IPS-NIHi11 (cell line): ENCODE data around the gene MRPL33.

Experiments
- DNase-seq: peaks from one replicate; pipeline ENCODE4 v3.0.0; 2012; ENCODE audit warnings: mixed read lengths, low spot score

The MRPL33 gene

DNA sequence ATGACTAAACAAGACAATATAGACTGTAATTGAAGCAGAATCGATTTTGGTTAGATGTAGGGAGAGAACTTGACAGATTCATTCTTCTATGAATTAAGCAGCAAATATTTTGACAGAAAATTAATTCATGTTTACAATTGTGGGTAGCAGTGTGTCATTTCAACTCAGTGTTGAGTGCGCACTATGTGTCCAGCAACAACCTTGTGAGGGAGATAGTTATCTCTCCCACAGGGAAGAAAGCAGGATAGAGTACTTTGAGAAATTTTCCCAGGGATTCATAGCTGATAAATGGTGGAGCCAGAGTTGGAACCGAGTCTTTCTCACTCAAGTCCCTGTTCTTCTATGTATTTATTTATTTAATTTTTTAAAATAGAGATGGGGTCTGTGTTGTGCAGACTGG lies 5.2 kb downstream of the MRPL33 start:
- no peak for DNase-seq

- DNase-seq, result no peak
Observed at GRCh38 chr2:27779417-27780055, 8.0 kb downstream of the MRPL33 start.

- no peak for DNase-seq
Observed at GRCh38 chr2:27781496-27781895, 10.0 kb downstream of the MRPL33 start.

DNA sequence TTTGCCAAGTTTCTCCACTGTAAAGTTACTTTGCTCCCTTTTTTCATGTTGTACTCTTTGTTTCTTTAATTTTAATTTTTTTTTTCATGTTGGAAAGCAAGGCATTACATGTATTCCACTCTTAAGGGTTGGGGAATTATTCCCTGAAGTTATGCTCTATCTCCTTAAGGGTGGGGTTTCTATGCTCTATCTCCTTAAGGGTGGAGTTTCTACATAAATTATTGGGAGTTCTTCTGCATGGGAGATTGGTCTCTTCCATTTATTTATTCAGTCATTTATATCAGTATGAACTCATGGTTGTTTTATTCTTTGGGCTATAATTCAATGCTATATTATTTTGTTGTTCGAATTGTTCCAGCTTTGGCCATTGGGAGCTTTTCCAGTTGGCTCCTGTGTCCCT lies 11.2 kb downstream of the MRPL33 start:
- DNase-seq, result no peak

DNA sequence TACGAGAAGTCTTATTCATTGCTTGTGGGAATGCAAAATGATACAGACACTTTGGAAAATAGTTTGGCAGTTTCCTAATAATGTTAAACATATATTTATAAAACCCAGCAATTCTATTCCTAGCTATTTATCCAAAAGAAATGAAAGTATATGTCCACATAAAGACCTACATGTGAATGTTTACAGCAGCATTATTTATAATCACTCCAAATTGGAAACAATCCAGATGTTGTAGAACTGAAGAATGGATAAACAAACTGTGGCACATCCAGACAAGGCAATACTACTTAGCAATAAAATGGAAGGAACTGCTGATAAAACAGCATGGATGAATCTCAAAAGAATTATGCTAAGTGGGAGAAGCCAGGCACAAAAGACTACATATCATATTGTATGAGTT lies 19.3 kb downstream of the MRPL33 start:
- no peak for DNase-seq

GRCh38 chr2:27792759-27793158 lies 21.2 kb downstream of the MRPL33 start:
- DNase-seq, result no peak

GRCh38 chr2:27795093-27795834 lies 23.7 kb downstream of the MRPL33 start:
- no peak for DNase-seq

DNA sequence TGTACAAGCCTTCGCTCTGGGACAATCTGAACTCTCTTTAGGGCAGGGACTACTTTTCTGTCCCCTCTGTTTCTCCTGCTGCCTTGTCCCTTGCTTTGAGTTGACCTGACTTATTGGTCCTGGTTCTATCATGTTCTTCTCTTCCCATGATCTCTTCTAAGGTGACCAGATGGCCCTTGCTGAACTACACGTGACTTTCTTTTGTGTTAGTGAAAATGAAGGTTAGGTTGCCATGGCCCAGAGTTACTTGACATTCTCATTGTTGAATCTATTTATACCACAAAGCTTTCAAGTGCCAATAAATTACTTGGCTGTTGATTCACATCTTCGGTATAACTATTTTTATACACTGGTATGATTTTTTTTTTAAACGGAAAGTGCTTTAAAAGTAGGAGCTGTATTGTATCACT lies 24.4 kb downstream of the MRPL33 start:
- no peak for DNase-seq

- no peak for DNase-seq
Observed at GRCh38 chr2:27796791-27797765, 25.6 kb downstream of the MRPL33 start.

DNA sequence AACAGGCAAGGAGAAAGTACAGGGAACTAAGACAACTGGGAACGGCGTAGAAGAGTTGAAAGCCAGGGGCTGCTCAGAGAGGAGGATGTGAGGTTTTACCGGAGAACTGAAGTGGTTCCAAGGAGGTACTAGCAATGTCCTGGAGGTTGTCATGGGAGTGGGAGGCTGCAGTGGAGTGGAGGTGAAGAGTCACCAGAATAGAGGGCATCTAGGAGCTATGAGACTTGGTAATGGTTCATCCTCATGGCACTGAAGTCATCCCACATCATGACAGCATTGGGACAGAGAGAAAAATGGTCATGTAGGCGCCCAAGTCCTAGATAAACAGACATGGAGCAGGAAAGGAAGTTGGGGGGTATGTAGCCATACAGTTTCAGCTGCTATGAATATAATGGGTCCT lies 26.3 kb downstream of the MRPL33 start:
- no peak for DNase-seq

GRCh38 chr2:27798486-27798885 lies 27.0 kb downstream of the MRPL33 start:
- no peak for DNase-seq

DNA sequence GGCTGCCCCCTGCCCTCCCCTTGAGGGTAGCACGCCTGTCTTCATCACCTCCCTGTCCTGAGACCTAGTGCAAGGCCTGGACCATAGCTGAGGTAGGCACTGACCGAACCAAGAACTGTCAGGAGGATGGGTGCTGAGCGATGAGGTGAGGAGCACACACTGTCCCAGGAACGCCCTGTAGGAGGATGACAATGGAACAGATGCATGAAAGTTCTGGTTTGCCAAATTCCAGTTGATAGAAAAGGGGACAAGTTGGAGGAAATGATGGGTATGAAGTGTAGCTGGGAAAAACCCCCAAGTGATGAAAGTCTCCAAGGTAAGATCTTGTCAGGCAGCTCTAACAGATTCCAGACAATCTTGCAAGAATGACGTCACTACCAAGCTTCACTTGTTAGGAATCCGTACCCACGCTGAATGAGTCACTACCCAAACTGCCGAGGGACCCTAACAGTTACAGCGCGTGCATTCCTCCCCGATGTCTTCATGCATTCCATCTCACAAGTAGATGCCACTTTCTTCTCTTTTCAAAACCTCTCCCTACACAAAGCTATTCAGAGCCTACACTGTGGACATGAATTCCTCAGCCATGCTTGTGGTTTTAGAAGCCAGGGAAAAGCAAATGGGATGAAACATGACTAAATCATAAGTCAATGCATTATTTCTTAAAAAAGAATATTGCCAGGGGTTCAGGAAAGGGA lies 27.6 kb downstream of the MRPL33 start:
- DNase-seq, result peak; percentile 62

DNA sequence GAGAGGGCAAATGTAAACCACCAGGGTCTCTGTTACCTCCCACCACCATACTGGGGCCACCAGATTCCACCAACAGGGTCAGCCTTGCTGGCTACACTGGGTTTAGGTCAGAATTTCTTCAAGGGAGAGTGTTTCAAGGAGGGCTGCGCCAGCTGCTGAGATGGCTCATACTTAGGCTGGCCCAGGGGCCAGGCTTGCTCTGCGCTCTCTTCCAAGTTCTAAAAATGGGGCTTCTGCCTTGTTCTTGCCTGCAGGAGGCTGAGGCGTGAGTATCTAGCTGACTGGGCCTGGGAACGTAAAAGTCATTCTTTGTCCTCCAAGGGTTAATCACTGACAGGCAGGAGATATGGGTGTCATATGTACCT lies 28.1 kb downstream of the MRPL33 start:
- DNase-seq, result no peak

- DNase-seq, result no peak
Observed at GRCh38 chr2:27800856-27801255, 29.3 kb downstream of the MRPL33 start.

DNA sequence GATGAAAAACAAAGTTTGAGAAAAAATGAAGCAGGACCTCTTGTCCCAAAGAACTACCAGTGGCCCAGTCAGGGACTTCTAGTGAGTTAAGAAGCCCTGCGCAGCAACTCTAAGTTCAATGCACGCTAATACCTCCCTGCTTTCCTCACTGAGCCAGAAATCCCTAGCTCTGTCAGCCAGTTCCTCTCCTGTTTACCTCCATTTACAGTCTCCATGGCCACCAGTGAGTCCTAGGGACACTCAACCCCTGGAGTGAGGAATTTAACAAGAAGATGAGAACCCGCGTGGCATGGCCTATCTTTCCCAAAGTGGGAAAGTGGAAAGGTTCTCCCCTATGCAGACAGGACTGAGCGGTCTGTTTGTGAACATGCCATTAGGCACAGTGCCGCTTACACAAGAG lies 31.0 kb downstream of the MRPL33 start:
- DNase-seq, result no peak

- no peak for DNase-seq
Observed at GRCh38 chr2:27803046-27803445, 31.5 kb downstream of the MRPL33 start.

- no peak for DNase-seq
Observed at GRCh38 chr2:27804146-27804545, 32.6 kb downstream of the MRPL33 start.

- no peak for DNase-seq
Observed at GRCh38 chr2:27805180-27805579, 33.7 kb downstream of the MRPL33 start.

GRCh38 chr2:27806311-27807059 lies 35.0 kb downstream of the MRPL33 start:
- no peak for DNase-seq

DNA sequence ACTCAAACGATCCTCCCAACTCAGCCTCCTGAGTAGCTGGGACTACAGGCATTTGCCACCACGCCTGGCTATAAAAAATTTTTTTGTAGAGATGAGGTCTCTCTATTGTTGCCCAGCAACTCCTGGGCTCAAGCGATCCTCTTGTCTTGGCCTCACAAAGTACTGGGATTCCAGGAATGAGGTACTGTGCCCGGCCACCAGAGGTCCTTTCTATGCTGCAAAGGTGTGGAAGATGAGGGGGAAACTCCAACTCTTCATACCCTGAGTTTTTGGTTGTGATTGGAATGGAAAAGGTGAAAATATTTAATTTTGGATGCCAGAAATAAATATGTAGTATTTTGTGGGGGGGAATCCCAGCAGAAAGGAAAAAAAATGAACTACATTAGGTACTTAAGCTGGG lies 36.0 kb downstream of the MRPL33 start:
- DNase-seq, result peak; percentile 39

- DNase-seq, result no peak
Observed at GRCh38 chr2:27808418-27808817, 36.9 kb downstream of the MRPL33 start.
